HG03520 (cell line): ENCODE data around the gene ST6GALNAC5.
"Not testable (repeated sequence)": the region's sequence is repeated elsewhere in the genome, so short reads cannot be mapped to it uniquely, and the experiment has no call there.

Source experiments
- ATAC-seq: cut with Tn5 transposase; IDR thresholded peaks from one replicate; pipeline ENCODE4 v1.9.1; 2021; ENCODE audit warnings: mild to moderate bottlenecking, moderate library complexity; ENCODE audit not compliant: unreplicated experiment

Gene ST6GALNAC5

GRCh38 chr1:76867342-76868130 lies at the start of gene ST6GALNAC5:
Gene ST6GALNAC5 (plus strand): TSS chr1:76867480.
- no peak for ATAC-seq

- ATAC-seq = no peak
Measured at GRCh38 chr1:76820028-76820427, 47.3 kb upstream of the ST6GALNAC5 start.

GRCh38 chr1:76822961-76823360 lies 44.3 kb upstream of the ST6GALNAC5 start:
- not testable (repeated sequence) for ATAC-seq

GRCh38 chr1:76824106-76824505 lies 43.2 kb upstream of the ST6GALNAC5 start:
- ATAC-seq = no peak

GRCh38 chr1:76826072-76826845 lies 41.0 kb upstream of the ST6GALNAC5 start:
- no peak for ATAC-seq

- ATAC-seq = no peak
Measured at GRCh38 chr1:76827066-76827465, 40.2 kb upstream of the ST6GALNAC5 start.

GRCh38 chr1:76830373-76830772 lies 36.9 kb upstream of the ST6GALNAC5 start:
- peak; percentile 87 for ATAC-seq

GRCh38 chr1:76832521-76832920 lies 34.8 kb upstream of the ST6GALNAC5 start:
- no peak for ATAC-seq

- no peak for ATAC-seq
Measured at GRCh38 chr1:76833151-76833550, 34.1 kb upstream of the ST6GALNAC5 start.

GRCh38 chr1:76833856-76834255 lies 33.4 kb upstream of the ST6GALNAC5 start:
- no peak for ATAC-seq

GRCh38 chr1:76835203-76835602 lies 32.1 kb upstream of the ST6GALNAC5 start:
- ATAC-seq = no peak

GRCh38 chr1:76840278-76840677 lies 27.0 kb upstream of the ST6GALNAC5 start:
- no peak for ATAC-seq

GRCh38 chr1:76841460-76841859 lies 25.8 kb upstream of the ST6GALNAC5 start:
- no peak for ATAC-seq

- no peak for ATAC-seq
Measured at GRCh38 chr1:76843821-76844464, 23.3 kb upstream of the ST6GALNAC5 start.

- no peak for ATAC-seq
Measured at GRCh38 chr1:76854255-76854654, 13.0 kb upstream of the ST6GALNAC5 start.

GRCh38 chr1:76856104-76856503 lies 11.2 kb upstream of the ST6GALNAC5 start:
- ATAC-seq = no peak

GRCh38 chr1:76857138-76857537 lies 10.1 kb upstream of the ST6GALNAC5 start:
- no peak for ATAC-seq

- no peak for ATAC-seq
Measured at GRCh38 chr1:76857973-76858372, 9.3 kb upstream of the ST6GALNAC5 start.

GRCh38 chr1:76861149-76861548 lies 6.1 kb upstream of the ST6GALNAC5 start:
- ATAC-seq = no peak

GRCh38 chr1:76862447-76862846 lies 4.8 kb upstream of the ST6GALNAC5 start:
- ATAC-seq = no peak

- ATAC-seq = no peak
Measured at GRCh38 chr1:76864383-76864782, 2.9 kb upstream of the ST6GALNAC5 start.
